K562 (cell line): ENCODE results near the gene MBD5.

Experiments
- BDP1 ChIP-seq: IDR thresholded peaks from 3 replicates; pipeline ENCODE4 v1.6.1; 2011; ENCODE audit not compliant: insufficient read length, insufficient read depth
- CC2D1A ChIP-seq: fragments of 450-650 bp; IDR thresholded peaks from 2 replicates; pipeline ENCODE4 v1.6.1; 2017; ENCODE audit warnings: mild to moderate bottlenecking
- ERF ChIP-seq: fragments of 450-650 bp; formaldehyde crosslinking; IDR thresholded peaks from 2 replicates; pipeline ENCODE4 v1.4.0; 2020; ENCODE audit warnings: mild to moderate bottlenecking, mixed read lengths
- GABPA ChIP-seq: fragments of 200-800 bp; sonication (Bioruptor generic); conservative IDR thresholded peaks from 2 replicates; pipeline ENCODE4 v1.6.1; 2016; ENCODE audit warnings: low read depth, missing genetic modification characterization, missing compliant biosample characterization
- HMGN3 ChIP-seq: IDR thresholded peaks from 2 replicates; pipeline ENCODE4 v1.6.1; 2011; ENCODE audit warnings: borderline replicate concordance, low read depth, mild to moderate bottlenecking, mixed read lengths, low read length; ENCODE audit not compliant: insufficient read length; ENCODE audit errors: extremely low read depth
- L3MBTL2 ChIP-seq: fragments of 450-650 bp; IDR thresholded peaks from 2 replicates; pipeline ENCODE4 v1.6.1; 2016; ENCODE audit warnings: mild to moderate bottlenecking, moderate library complexity
- NFYB ChIP-seq: IDR thresholded peaks from 2 replicates; pipeline ENCODE4 v1.6.1; 2011; ENCODE audit warnings: mild to moderate bottlenecking, moderate library complexity; ENCODE audit not compliant: insufficient read length; ENCODE audit errors: extremely low read depth
- POLR2AphosphoS2 ChIP-seq: IDR thresholded peaks from 2 replicates; pipeline ENCODE4 v1.6.1; 2012; ENCODE audit warnings: low read length, improper control_type of control experiment
- POLR2AphosphoS5 ChIP-seq: IDR thresholded peaks from 2 replicates; pipeline ENCODE4 v1.6.1; 2011; ENCODE audit warnings: mild to moderate bottlenecking, low read depth, low read length, moderate library complexity; ENCODE audit not compliant: control insufficient read depth, insufficient read depth
- YY1 ChIP-seq, 3 experiments: IDR thresholded peaks; 2 replicates each; pipeline ENCODE4 v1.6.1; 2011; ENCODE audit warnings: low read length in 2 of 3, mild to moderate bottlenecking in 2 of 3, moderate library complexity in 2 of 3, borderline replicate concordance in 1 of 3, control low read depth in 1 of 3, low read depth in 1 of 3; ENCODE audit not compliant: insufficient read depth in 3 of 3, insufficient replicate concordance in 2 of 3, control insufficient read depth in 1 of 3, insufficient read length in 1 of 3; ENCODE audit errors: extremely low read depth in 1 of 3
- ZNF274 ChIP-seq: IDR thresholded peaks from 2 replicates; pipeline ENCODE4 v1.6.1; 2011; ENCODE audit warnings: low read depth, mild to moderate bottlenecking, low read length, moderate library complexity, borderline replicate concordance
- TF ChIP-seq, protein P1 (sequence below), 3 experiments: IDR thresholded peaks in 2 of 3; conservative IDR thresholded peaks in 1 of 3; 2 replicates each; pipeline ENCODE4 v1.5.1; 2011 to 2012; ENCODE audit warnings: low read length in 3 of 3, mild to moderate bottlenecking in 3 of 3, control low read depth in 2 of 3, improper control_type of control experiment in 1 of 3, inconsistent platforms in 1 of 3, low read depth in 1 of 3, mixed read lengths in 1 of 3, moderate library complexity in 1 of 3; ENCODE audit not compliant: insufficient read depth in 2 of 3
- TF ChIP-seq, protein P2 (sequence below): fragments of 450-650 bp; IDR thresholded peaks from 2 replicates; pipeline ENCODE4 v1.6.1; 2016; ENCODE audit warnings: low read depth

GRCh38 chr2:148486655-148487054 lies 465.8 kb downstream of the MBD5 start:
- TF ChIP-seq POLR2AphosphoS2: no peak
- no peak for TF ChIP-seq L3MBTL2
- TF ChIP-seq YY1 (IDR thresholded peaks at IDR 0.05; ENCODE audit: borderline replicate concordance in 1 of 3, control insufficient read depth in 1 of 3, extremely low read depth in 1 of 3, insufficient read depth in 3 of 3, insufficient read length in 1 of 3, insufficient replicate concordance in 2 of 3, low read depth in 1 of 3, low read length in 2 of 3): no peak
- TF ChIP-seq HMGN3: no peak
- no peak for TF ChIP-seq BDP1
- TF ChIP-seq ERF: no peak
- TF ChIP-seq ZNF274: no peak
- TF ChIP-seq CC2D1A: no peak
- TF ChIP-seq, protein P1, sequence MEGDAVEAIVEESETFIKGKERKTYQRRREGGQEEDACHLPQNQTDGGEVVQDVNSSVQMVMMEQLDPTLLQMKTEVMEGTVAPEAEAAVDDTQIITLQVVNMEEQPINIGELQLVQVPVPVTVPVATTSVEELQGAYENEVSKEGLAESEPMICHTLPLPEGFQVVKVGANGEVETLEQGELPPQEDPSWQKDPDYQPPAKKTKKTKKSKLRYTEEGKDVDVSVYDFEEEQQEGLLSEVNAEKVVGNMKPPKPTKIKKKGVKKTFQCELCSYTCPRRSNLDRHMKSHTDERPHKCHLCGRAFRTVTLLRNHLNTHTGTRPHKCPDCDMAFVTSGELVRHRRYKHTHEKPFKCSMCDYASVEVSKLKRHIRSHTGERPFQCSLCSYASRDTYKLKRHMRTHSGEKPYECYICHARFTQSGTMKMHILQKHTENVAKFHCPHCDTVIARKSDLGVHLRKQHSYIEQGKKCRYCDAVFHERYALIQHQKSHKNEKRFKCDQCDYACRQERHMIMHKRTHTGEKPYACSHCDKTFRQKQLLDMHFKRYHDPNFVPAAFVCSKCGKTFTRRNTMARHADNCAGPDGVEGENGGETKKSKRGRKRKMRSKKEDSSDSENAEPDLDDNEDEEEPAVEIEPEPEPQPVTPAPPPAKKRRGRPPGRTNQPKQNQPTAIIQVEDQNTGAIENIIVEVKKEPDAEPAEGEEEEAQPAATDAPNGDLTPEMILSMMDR (IDR thresholded peaks at IDR 0.05 in 2 of 3, conservative IDR thresholded peaks at IDR 0.05 in 1 of 3; ENCODE audit: insufficient read depth in 2 of 3, low read depth in 1 of 3, low read length in 3 of 3): no peak
- no peak for TF ChIP-seq POLR2AphosphoS5
- TF ChIP-seq NFYB: no peak
- TF ChIP-seq, protein P2, sequence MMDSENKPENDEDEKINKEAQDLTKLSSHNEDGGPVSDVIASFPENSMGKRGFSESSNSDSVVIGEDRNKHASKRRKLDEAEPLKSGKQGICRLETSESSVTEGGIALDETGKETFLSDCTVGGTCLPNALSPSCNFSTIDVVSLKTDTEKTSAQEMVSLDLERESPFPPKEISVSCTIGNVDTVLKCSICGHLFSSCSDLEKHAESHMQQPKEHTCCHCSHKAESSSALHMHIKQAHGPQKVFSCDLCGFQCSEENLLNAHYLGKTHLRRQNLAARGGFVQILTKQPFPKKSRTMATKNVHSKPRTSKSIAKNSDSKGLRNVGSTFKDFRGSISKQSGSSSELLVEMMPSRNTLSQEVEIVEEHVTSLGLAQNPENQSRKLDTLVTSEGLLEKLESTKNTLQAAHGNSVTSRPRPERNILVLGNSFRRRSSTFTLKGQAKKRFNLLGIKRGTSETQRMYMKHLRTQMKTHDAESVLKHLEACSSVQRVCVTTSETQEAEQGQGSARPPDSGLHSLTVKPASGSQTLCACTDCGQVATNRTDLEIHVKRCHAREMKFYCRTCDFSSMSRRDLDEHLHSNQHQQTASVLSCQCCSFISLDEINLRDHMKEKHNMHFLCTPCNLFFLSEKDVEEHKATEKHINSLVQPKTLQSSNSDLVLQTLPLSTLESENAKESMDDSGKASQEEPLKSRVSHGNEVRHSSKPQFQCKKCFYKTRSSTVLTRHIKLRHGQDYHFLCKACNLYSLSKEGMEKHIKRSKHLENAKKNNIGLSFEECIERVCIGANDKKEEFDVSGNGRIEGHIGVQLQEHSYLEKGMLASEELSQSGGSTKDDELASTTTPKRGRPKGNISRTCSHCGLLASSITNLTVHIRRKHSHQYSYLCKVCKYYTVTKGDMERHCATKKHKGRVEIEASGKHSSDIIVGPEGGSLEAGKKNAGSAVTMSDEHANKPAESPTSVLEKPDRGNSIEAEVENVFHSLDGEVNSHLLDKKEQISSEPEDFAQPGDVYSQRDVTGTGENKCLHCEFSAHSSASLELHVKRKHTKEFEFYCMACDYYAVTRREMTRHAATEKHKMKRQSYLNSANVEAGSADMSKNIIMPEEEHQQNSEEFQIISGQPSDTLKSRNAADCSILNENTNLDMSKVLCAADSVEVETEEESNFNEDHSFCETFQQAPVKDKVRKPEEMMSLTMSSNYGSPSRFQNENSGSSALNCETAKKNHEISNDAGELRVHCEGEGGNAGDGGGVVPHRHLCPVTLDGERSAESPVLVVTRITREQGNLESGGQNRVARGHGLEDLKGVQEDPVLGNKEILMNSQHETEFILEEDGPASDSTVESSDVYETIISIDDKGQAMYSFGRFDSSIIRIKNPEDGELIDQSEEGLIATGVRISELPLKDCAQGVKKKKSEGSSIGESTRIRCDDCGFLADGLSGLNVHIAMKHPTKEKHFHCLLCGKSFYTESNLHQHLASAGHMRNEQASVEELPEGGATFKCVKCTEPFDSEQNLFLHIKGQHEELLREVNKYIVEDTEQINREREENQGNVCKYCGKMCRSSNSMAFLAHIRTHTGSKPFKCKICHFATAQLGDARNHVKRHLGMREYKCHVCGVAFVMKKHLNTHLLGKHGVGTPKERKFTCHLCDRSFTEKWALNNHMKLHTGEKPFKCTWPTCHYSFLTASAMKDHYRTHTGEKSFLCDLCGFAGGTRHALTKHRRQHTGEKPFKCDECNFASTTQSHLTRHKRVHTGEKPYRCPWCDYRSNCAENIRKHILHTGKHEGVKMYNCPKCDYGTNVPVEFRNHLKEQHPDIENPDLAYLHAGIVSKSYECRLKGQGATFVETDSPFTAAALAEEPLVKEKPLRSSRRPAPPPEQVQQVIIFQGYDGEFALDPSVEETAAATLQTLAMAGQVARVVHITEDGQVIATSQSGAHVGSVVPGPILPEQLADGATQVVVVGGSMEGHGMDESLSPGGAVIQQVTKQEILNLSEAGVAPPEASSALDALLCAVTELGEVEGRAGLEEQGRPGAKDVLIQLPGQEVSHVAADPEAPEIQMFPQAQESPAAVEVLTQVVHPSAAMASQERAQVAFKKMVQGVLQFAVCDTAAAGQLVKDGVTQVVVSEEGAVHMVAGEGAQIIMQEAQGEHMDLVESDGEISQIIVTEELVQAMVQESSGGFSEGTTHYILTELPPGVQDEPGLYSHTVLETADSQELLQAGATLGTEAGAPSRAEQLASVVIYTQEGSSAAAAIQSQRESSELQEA: no peak
- no peak for TF ChIP-seq GABPA
